Measurements from ENCODE around the gene TGFBR2. TPM values are rescaled to one million over a fixed set of nuclear protein-coding genes. Genes with fewer than 3 reads are reported as not detected.

Gene TGFBR2
- polyA plus RNA-seq, 1 donor (not counting 4 experiments of a cell fraction or from before 2014, with no cell fraction given): 303 TPM

DNA sequence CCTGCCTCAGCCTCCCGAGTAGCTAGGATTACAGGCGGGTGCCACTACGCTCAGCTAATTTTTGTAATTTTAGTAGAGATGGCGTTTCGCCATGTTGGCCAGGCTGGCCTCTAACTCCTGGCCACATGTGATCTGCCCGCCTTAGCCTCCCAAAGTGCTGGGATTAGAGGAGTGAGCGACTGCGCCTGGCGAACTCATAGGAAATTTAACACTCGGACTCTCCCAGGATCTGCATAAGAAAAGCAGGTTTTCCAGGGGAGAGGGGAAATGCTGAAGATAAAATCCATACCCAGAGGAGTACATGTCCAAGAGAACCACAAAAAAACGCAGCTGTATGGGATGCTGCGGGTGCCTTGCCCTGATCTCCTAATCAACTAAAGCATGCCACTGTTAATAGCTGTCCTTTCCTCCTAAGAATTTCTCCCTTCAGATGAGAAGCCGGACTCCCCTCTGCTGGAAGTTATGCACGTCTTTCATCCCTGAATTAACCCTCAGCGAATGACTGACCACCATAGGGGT lies 25.3 kb upstream of the TGFBR2 start:
- H3K4me1 ChIP-seq (ENCODE audit: control insufficient read depth, extremely low read depth, insufficient read depth, low read length): peaks cover 27% of the 10 kb centered on the region
- no peak overlapping the region for H3K4me2 ChIP-seq (ENCODE audit: control insufficient read depth, extremely low read depth, insufficient read depth, low read depth, low read length)
- H3K27me3 ChIP-seq (ENCODE audit: control insufficient read depth, extremely low read depth, insufficient read depth, low read length): no peaks in the 10 kb centered on the region
- FAIRE-seq (no peak), DNase-seq (ENCODE audit: low read depth, low spot score) (no peak)
- TF ChIP-seq, protein P1, sequence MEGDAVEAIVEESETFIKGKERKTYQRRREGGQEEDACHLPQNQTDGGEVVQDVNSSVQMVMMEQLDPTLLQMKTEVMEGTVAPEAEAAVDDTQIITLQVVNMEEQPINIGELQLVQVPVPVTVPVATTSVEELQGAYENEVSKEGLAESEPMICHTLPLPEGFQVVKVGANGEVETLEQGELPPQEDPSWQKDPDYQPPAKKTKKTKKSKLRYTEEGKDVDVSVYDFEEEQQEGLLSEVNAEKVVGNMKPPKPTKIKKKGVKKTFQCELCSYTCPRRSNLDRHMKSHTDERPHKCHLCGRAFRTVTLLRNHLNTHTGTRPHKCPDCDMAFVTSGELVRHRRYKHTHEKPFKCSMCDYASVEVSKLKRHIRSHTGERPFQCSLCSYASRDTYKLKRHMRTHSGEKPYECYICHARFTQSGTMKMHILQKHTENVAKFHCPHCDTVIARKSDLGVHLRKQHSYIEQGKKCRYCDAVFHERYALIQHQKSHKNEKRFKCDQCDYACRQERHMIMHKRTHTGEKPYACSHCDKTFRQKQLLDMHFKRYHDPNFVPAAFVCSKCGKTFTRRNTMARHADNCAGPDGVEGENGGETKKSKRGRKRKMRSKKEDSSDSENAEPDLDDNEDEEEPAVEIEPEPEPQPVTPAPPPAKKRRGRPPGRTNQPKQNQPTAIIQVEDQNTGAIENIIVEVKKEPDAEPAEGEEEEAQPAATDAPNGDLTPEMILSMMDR (optimal IDR thresholded peaks at IDR 0.05 in 1 of 3, IDR thresholded peaks at IDR 0.05 in 1 of 3, conservative IDR thresholded peaks at IDR 0.05 in 1 of 3; ENCODE audit: extremely low read depth in 1 of 3, insufficient read depth in 2 of 3, low read length in 3 of 3): no peak
- TF ChIP-seq EZH2 (IDR thresholded peaks at IDR 0.05; ENCODE audit: low read length): no peak
- no peak overlapping the region for H3K4me3 ChIP-seq (ENCODE audit: control insufficient read depth in 2 of 3, extremely low read depth in 1 of 3, insufficient read depth in 2 of 3, low read depth in 1 of 3, low read length in 3 of 3)
- H3K9me3 ChIP-seq (ENCODE audit: control insufficient read depth, low read depth, low read length): no peaks in the 10 kb centered on the region
- dilution Hi-C loops (cut with MboI; ENCODE audit: extremely low pct_ligation_motif_present, low sequenced_read_pairs): no loop called here
- no peak overlapping the region for H3K9ac ChIP-seq (ENCODE audit: control insufficient read depth, extremely low read depth, insufficient read depth, low read length)
- H3K27ac ChIP-seq (ENCODE audit: control insufficient read depth, insufficient read depth, low read length): no peak overlapping the region
- H4K20me1 ChIP-seq (ENCODE audit: control insufficient read depth, extremely low read depth, insufficient read depth, low read length): no peaks in the 10 kb centered on the region
- no peaks in the 10 kb centered on the region for H3K9me1 ChIP-seq (ENCODE audit: control insufficient read depth, extremely low read depth, insufficient read depth, low read length)
- H3K36me3 ChIP-seq (ENCODE audit: control insufficient read depth in 2 of 2, extremely low read depth in 1 of 2, insufficient read depth in 2 of 2, low read length in 2 of 2): no peaks in the 10 kb centered on the region
- no peaks in the 10 kb centered on the region for H3K79me2 ChIP-seq (ENCODE audit: control insufficient read depth, insufficient read depth, low read length)
- H2AFZ ChIP-seq (ENCODE audit: control insufficient read depth, low read length): no peak overlapping the region

DNA sequence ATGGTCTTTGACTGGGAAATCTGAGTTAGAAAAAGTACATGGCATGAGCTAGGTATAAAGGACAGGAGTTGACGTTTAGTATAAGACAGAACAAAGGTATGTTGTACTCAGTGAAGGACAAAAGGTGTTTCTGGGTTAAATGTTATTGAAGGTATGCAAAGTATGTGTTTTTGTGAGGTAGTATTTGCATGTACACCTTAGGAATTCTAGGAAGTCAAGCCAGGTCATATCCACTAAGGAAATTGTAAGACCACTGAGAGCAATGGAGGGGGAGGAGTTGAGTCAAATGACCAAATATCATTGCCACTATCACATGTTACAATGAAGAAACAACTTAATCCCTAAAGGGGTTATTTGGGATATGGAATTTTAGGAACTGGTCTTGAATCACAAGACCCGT lies 24.4 kb upstream of the TGFBR2 start:
- no peak overlapping the region for H3K27ac ChIP-seq (ENCODE audit: control insufficient read depth, insufficient read depth, low read length)
- no peak for FAIRE-seq
- no peaks in the 10 kb centered on the region for H3K79me2 ChIP-seq (ENCODE audit: control insufficient read depth, insufficient read depth, low read length)
- H3K36me3 ChIP-seq (ENCODE audit: control insufficient read depth in 2 of 2, extremely low read depth in 1 of 2, insufficient read depth in 2 of 2, low read length in 2 of 2): no peaks in the 10 kb centered on the region
- DNase-seq (ENCODE audit: low read depth, low spot score): no peak
- dilution Hi-C loops (cut with MboI; ENCODE audit: extremely low pct_ligation_motif_present, low sequenced_read_pairs): no loop called here
- no peak overlapping the region for H3K9ac ChIP-seq (ENCODE audit: control insufficient read depth, extremely low read depth, insufficient read depth, low read length)
- no peaks in the 10 kb centered on the region for H3K9me3 ChIP-seq (ENCODE audit: control insufficient read depth, low read depth, low read length)
- no peaks in the 10 kb centered on the region for H3K27me3 ChIP-seq (ENCODE audit: control insufficient read depth, extremely low read depth, insufficient read depth, low read length)
- no peak overlapping the region for H3K4me2 ChIP-seq (ENCODE audit: control insufficient read depth, extremely low read depth, insufficient read depth, low read depth, low read length)
- H3K4me3 ChIP-seq (ENCODE audit: control insufficient read depth in 2 of 3, extremely low read depth in 1 of 3, insufficient read depth in 2 of 3, low read depth in 1 of 3, low read length in 3 of 3): no peak overlapping the region
- TF ChIP-seq, protein P1 (optimal IDR thresholded peaks at IDR 0.05 in 1 of 3, IDR thresholded peaks at IDR 0.05 in 1 of 3, conservative IDR thresholded peaks at IDR 0.05 in 1 of 3; ENCODE audit: extremely low read depth in 1 of 3, insufficient read depth in 2 of 3, low read length in 3 of 3): no peak
- no peak for TF ChIP-seq EZH2 (IDR thresholded peaks at IDR 0.05; ENCODE audit: low read length)
- peaks cover 27% of the 10 kb centered on the region for H3K4me1 ChIP-seq (ENCODE audit: control insufficient read depth, extremely low read depth, insufficient read depth, low read length)
- no peaks in the 10 kb centered on the region for H4K20me1 ChIP-seq (ENCODE audit: control insufficient read depth, extremely low read depth, insufficient read depth, low read length)
- H2AFZ ChIP-seq (ENCODE audit: control insufficient read depth, low read length): peak overlapping the region; percentile 40
- no peaks in the 10 kb centered on the region for H3K9me1 ChIP-seq (ENCODE audit: control insufficient read depth, extremely low read depth, insufficient read depth, low read length)

All from keratinocyte (primary cell).